ENCODE results near the gene SPACA7. TPM values are rescaled to one million over a fixed set of nuclear protein-coding genes. Genes with fewer than 3 reads are reported as not detected.

SPACA7 gene
- total RNA-seq, 2 donors from 2014 or later = not detected

GRCh38 chr13:112434032-112434431 lies 57.9 kb downstream of the SPACA7 start:
- TF ChIP-seq CTCF (IDR thresholded peaks at IDR 0.05) = no peak
- no peaks in the 10 kb centered on the region for H3K4me1 ChIP-seq (ENCODE audit: control insufficient read depth in 1 of 2, low read depth in 2 of 2)
- peaks cover 4% of the 10 kb centered on the region for H3K9me3 ChIP-seq
- DNase-seq (ENCODE audit: low spot score) = no peak
- no peak overlapping the region for H3K4me3 ChIP-seq
- H3K27me3 ChIP-seq (replicated peaks; ENCODE audit: insufficient read depth) = no peaks in the 10 kb centered on the region
- no peaks in the 10 kb centered on the region for H3K36me3 ChIP-seq
- no peak for ATAC-seq (ENCODE audit: insufficient number of reproducible peaks, low FRiP score, low read depth)
- H3K27ac ChIP-seq = no peak overlapping the region

- peaks cover 4% of the 10 kb centered on the region for H3K9me3 ChIP-seq
- no peak overlapping the region for H3K4me3 ChIP-seq
- H3K4me1 ChIP-seq (ENCODE audit: control insufficient read depth in 1 of 2, low read depth in 2 of 2) = no peaks in the 10 kb centered on the region
- no peak overlapping the region for H3K27ac ChIP-seq
- no peak for DNase-seq (ENCODE audit: low spot score)
- H3K36me3 ChIP-seq = no peaks in the 10 kb centered on the region
- H3K27me3 ChIP-seq (replicated peaks; ENCODE audit: insufficient read depth) = no peaks in the 10 kb centered on the region
- ATAC-seq (ENCODE audit: insufficient number of reproducible peaks, low FRiP score, low read depth) = no peak
- TF ChIP-seq CTCF (IDR thresholded peaks at IDR 0.05) = no peak
These were observed 58.9 kb downstream of the SPACA7 start for GRCh38 chr13:112434937-112435523.

- Histone ChIP-seq H3K27ac (no peak overlapping the region), H3K36me3 (no peaks in the 10 kb centered on the region), H3K4me1 (ENCODE audit: control insufficient read depth in 1 of 2, low read depth in 2 of 2) (no peaks in the 10 kb centered on the region), H3K27me3 (replicated peaks; ENCODE audit: insufficient read depth) (no peaks in the 10 kb centered on the region), H3K9me3 (peaks cover 4% of the 10 kb centered on the region), H3K4me3 (no peak overlapping the region)
- TF ChIP-seq CTCF (IDR thresholded peaks at IDR 0.05) = no peak
- DNase-seq (ENCODE audit: low spot score) (no peak), ATAC-seq (ENCODE audit: insufficient number of reproducible peaks, low FRiP score, low read depth) (no peak)
These were observed 59.8 kb downstream of the SPACA7 start for GRCh38 chr13:112435973-112436372.

- no peak overlapping the region for H3K27ac ChIP-seq
- H3K9me3 ChIP-seq = peaks cover 4% of the 10 kb centered on the region
- DNase-seq (ENCODE audit: low spot score) (no peak), ATAC-seq (ENCODE audit: insufficient number of reproducible peaks, low FRiP score, low read depth) (no peak)
- no peaks in the 10 kb centered on the region for H3K27me3 ChIP-seq (replicated peaks; ENCODE audit: insufficient read depth)
- H3K4me3 ChIP-seq = no peak overlapping the region
- H3K4me1 ChIP-seq (ENCODE audit: control insufficient read depth in 1 of 2, low read depth in 2 of 2) = no peaks in the 10 kb centered on the region
- no peaks in the 10 kb centered on the region for H3K36me3 ChIP-seq
- TF ChIP-seq CTCF (IDR thresholded peaks at IDR 0.05) = no peak
These were observed 61.9 kb downstream of the SPACA7 start for GRCh38 chr13:112438094-112438493.

- Histone ChIP-seq H3K27ac (no peak overlapping the region), H3K27me3 (replicated peaks; ENCODE audit: insufficient read depth) (no peaks in the 10 kb centered on the region), H3K36me3 (no peaks in the 10 kb centered on the region), H3K4me1 (ENCODE audit: control insufficient read depth in 1 of 2, low read depth in 2 of 2) (no peaks in the 10 kb centered on the region), H3K4me3 (no peak overlapping the region), H3K9me3 (peaks cover 4% of the 10 kb centered on the region)
- TF ChIP-seq CTCF (IDR thresholded peaks at IDR 0.05) = no peak
- DNase-seq (ENCODE audit: low spot score) (no peak), ATAC-seq (ENCODE audit: insufficient number of reproducible peaks, low FRiP score, low read depth) (no peak)
These were observed 62.4 kb downstream of the SPACA7 start for GRCh38 chr13:112438515-112438914.

Data from thoracic aorta (tissue), 2 donors.